SK-N-SH (cell line): Measurements from ENCODE around the gene C11orf86.

Experiments used
- CHD2 ChIP-seq: fragments of 150-350 bp; IDR thresholded peaks from 2 replicates; pipeline ENCODE4 v1.6.1; 2018; ENCODE audit warnings: low read length; ENCODE audit not compliant: partially characterized antibody
- EP300 ChIP-seq, 2 experiments: IDR thresholded peaks; 2 replicates each; pipeline versions ENCODE4 v1.4.0 to v1.6.1; 2012; ENCODE audit warnings: borderline replicate concordance in 1 of 2, low read depth in 1 of 2, low read length in 1 of 2
- GABPA ChIP-seq: IDR thresholded peaks from 2 replicates; pipeline ENCODE4 v1.4.0; 2012; ENCODE audit warnings: low read depth, mild to moderate bottlenecking
- POLR2AphosphoS5 ChIP-seq: IDR thresholded peaks from 2 replicates; pipeline ENCODE4 v1.6.1; 2012; ENCODE audit warnings: low read depth, low read length
- RFX5 ChIP-seq: IDR thresholded peaks from 2 replicates; pipeline ENCODE4 v1.6.1; 2012; ENCODE audit warnings: mild to moderate bottlenecking, improper control_type of control experiment, low read length
- TF ChIP-seq, protein P1 (sequence below): fragments of 200-600 bp; sonication (generic); IDR thresholded peaks from 2 replicates; pipeline ENCODE4 v1.6.1; 2017; ENCODE audit warnings: antibody characterized with exemption, mild to moderate bottlenecking, moderate library complexity
- TF ChIP-seq, protein P2 (sequence below): IDR thresholded peaks from 2 replicates; pipeline ENCODE4 v1.4.0; 2012; ENCODE audit warnings: low read depth

DNA sequence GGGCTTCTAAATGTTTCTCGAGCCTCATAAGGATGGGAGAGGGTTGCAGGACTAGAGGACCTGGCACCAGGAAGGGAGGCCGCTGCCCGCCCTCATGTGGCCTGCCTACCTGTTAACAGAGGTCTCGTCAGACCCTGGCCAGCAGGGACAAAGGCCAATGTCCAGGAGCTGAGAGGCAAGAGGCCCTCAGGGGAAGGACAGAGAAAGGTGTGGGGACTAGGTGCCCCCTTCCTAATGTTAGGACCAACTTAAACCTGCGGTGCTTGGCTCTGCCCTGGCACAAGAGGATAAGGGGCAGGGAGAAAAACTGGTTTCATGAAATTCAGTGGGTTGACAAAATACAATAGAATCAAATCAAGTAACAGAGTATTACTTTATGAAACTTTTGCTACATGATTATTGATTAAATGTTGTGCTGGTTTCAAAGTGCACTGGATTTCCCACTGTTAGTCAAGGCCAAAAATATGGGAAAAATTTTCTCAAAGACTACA is 27.9 kb downstream of the C11orf86 start:
- TF ChIP-seq, protein P1, sequence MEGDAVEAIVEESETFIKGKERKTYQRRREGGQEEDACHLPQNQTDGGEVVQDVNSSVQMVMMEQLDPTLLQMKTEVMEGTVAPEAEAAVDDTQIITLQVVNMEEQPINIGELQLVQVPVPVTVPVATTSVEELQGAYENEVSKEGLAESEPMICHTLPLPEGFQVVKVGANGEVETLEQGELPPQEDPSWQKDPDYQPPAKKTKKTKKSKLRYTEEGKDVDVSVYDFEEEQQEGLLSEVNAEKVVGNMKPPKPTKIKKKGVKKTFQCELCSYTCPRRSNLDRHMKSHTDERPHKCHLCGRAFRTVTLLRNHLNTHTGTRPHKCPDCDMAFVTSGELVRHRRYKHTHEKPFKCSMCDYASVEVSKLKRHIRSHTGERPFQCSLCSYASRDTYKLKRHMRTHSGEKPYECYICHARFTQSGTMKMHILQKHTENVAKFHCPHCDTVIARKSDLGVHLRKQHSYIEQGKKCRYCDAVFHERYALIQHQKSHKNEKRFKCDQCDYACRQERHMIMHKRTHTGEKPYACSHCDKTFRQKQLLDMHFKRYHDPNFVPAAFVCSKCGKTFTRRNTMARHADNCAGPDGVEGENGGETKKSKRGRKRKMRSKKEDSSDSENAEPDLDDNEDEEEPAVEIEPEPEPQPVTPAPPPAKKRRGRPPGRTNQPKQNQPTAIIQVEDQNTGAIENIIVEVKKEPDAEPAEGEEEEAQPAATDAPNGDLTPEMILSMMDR: no peak
- TF ChIP-seq POLR2AphosphoS5 (no peak), CHD2 (no peak), GABPA (no peak), RFX5 (no peak), EP300 (IDR thresholded peaks at IDR 0.05; ENCODE audit: borderline replicate concordance in 1 of 2, low read depth in 1 of 2, low read length in 1 of 2) (no peak)
- TF ChIP-seq, protein P2, sequence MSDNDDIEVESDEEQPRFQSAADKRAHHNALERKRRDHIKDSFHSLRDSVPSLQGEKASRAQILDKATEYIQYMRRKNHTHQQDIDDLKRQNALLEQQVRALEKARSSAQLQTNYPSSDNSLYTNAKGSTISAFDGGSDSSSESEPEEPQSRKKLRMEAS: no peak
